Naive B cell (primary cell): Measurements from ENCODE around the gene TUBGCP6. TPM values are rescaled to one million over a fixed set of nuclear protein-coding genes. Genes with fewer than 3 reads are reported as not detected.
A peak's percentile ranks its signal among the peaks of the same experiment; 100 is the strongest.

ENCODE experiments used
- ATAC-seq, 2 donors: fragments of 150-1000 bp; cut with Tn5 transposase; 2 replicates each; pipeline ENCODE4 v1.10.0; 2021; ENCODE audit warnings: low read depth in 2 of 2, mild to moderate bottlenecking in 2 of 2, moderate library complexity in 2 of 2
- DNase-seq: peaks from one replicate; pipeline ENCODE4 v3.0.0; 2022
- H3K27ac Mint-ChIP-seq, 6 donors: one replicate each; pipeline ENCODE4 v1.8.0; 2020 to 2022; ENCODE audit warnings: mild to moderate bottlenecking in 6 of 6, mixed read lengths in 6 of 6, moderate library complexity in 5 of 6, inconsistent platforms in 2 of 6
- H3K27me3 Mint-ChIP-seq, 3 donors: one replicate each; pipeline ENCODE4 v1.8.0; 2021 to 2022; ENCODE audit warnings: mixed read lengths in 3 of 3, mild to moderate bottlenecking in 1 of 3
- H3K36me3 Mint-ChIP-seq, 2 donors: one replicate each; pipeline ENCODE4 v1.8.0; 2020 to 2022; ENCODE audit warnings: mixed read lengths in 2 of 2, inconsistent platforms in 1 of 2, mild to moderate bottlenecking in 1 of 2
- H3K4me1 Mint-ChIP-seq, 3 donors: one replicate each; pipeline ENCODE4 v1.8.0; 2020 to 2022; ENCODE audit warnings: mixed read lengths in 3 of 3, inconsistent platforms in 1 of 3, mild to moderate bottlenecking in 1 of 3, moderate library complexity in 1 of 3
- H3K4me3 Mint-ChIP-seq, 8 donors: one replicate each; pipeline ENCODE4 v1.8.0; 2020 to 2022; ENCODE audit warnings: mild to moderate bottlenecking in 8 of 8, mixed read lengths in 8 of 8, moderate library complexity in 8 of 8, inconsistent platforms in 2 of 8
- H3K9me3 Mint-ChIP-seq, 7 donors: one replicate each; pipeline ENCODE4 v1.8.0; 2020 to 2022; ENCODE audit warnings: mixed read lengths in 7 of 7, mild to moderate bottlenecking in 5 of 7, inconsistent platforms in 2 of 7, moderate library complexity in 1 of 7
- polyA plus RNA-seq, 6 donors: library from polyadenylated mRNA; unstranded; fragments of 300-500 nt; fragmentation: Illumina TruSeq; gene quantifications; one replicate each; pipeline ENCODE4 v1.2.3, GENCODE V29; 2021; ENCODE audit warnings: low read depth in 6 of 6

The TUBGCP6 gene
- polyA plus RNA-seq, 6 donors from 2014 or later, result 11.6 to 23.2 (median 14.2) TPM

DNA sequence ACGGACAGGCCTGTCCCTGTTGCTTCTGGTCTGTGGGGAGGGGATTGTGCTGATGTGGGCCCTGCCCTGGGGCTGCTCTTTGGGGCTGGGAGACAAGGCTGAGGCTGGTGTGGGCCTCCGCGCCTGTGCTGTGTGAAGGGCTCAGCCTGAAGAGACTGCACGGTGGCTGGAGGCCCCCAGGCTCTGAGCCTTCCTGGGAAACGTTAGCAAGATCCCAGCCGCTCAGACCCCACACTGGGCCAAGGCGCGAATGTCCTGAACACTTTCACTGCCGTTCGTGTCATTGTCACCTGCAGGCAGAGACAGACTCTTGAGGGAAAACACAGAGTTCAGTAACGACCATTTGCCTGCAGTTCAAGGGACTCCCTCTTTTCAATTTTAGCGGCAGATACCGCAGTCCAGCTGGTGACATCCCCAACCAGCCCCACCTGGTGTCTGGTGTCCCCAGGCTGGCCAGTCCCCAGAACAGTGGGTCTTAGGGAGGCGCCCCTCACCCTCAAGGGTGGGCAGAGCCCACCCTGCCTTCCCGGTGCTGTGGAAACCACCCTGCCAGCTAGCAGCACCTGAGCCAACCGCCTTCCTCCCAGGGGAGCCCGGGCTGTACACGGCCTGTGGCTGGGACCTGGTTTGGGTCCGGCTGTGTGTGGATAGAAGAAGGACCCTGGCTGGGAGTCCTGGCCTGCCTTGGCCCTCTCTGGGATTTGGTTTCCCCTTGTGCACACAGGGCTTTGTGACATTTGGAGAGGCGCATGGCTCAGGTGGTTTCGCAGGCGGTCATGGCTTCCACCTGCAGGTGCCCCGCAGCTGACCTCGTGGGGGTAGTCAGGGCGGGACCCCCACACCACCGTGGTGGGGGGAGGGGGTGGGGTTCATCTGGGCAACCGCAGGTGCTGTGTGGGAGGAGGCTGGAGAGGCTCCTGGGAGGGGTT lies 68.6 kb downstream of the TUBGCP6 start:
- no peak for DNase-seq
- no peak overlapping the region for H3K4me3 Mint-ChIP-seq
- H3K36me3 Mint-ChIP-seq, result no peaks in the 10 kb centered on the region
- peak; percentile 30 to 44 for ATAC-seq
- peak overlapping the region in 1 of 6 donors; percentile 60 for H3K27ac Mint-ChIP-seq
- no peaks in the 10 kb centered on the region for H3K9me3 Mint-ChIP-seq
- peaks cover 5 to 32% (median 13%) of the 10 kb centered on the region in 3 donors for H3K27me3 Mint-ChIP-seq
- H3K4me1 Mint-ChIP-seq, result peaks cover 20 to 35% (median 33%) of the 10 kb centered on the region in 3 donors

DNA sequence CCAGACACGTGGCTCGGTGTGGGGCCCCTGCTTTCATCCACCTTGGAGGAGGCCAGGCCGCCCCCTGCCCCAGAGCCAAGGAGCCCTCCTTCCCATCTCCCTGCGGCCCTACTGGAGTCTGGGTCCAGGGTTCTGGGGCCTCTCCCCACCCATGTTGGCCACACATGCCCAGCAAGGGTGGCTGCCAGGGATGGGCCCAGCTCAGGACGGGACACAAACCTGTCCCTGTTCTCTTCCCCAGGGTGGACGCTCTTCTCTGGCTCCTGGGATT lies 69.7 kb downstream of the TUBGCP6 start:
- no peak for DNase-seq
- H3K4me3 Mint-ChIP-seq, result no peak overlapping the region
- H3K4me1 Mint-ChIP-seq, result peaks cover 21 to 35% (median 32%) of the 10 kb centered on the region in 3 donors

DNA sequence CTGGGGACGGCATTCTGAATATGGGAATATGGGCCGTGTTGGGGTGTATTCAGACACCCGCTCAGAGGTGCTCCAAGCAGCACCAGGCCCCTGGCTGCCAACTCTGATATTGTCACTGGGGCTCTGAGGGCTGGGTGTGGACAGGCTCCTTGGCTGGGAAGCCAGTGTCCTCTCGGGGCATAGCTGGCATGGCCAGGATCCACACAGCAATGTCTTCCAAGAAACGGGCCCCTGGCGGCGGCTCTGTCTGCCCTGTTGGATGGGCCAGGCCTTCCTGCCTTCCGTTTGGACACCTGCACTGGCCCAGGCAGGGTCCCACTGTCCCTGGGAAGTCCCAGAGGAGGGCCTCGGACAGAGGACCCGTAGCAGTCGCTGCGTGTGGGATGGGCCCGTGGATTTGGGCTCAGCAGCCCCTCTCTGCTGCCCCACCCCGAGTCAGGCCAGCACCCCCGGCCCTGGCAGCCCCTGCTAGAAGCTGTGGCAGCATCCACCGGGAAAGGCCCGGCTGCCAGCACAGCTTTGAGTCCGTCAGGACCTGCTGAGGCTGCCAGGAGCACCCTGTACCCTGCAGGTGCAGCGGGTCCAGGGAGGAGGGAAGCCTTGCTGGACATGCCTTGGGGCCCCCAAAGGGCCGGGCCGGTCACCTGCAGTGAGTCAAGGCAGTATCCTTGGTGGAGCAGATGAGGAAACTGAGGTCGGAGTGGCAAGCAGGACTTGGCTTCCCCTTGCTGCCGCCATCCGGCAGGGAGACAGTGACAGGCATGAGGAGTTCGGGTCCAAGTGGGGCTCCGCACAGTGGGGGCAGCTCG lies 70.2 kb downstream of the TUBGCP6 start:
- Mint-ChIP-seq H3K4me1 (peaks cover 15 to 30% (median 28%) of the 10 kb centered on the region in 3 donors), H3K27me3 (peaks cover under 1 to 33% (median 11%) of the 10 kb centered on the region in 3 donors), H3K4me3 (no peak overlapping the region), H3K9me3 (no peaks in the 10 kb centered on the region), H3K36me3 (no peaks in the 10 kb centered on the region), H3K27ac (peak overlapping the region in 2 of 6 donors; percentile 42 to 52)
- DNase-seq (no peak), ATAC-seq (no peak)

More for the DNA sequence above, 69.7 kb downstream of the TUBGCP6 start:
- no peak for ATAC-seq
- peaks cover 5 to 37% (median 17%) of the 10 kb centered on the region in 3 donors for H3K27me3 Mint-ChIP-seq
- no peaks in the 10 kb centered on the region for H3K9me3 Mint-ChIP-seq
- no peak overlapping the region for H3K27ac Mint-ChIP-seq
- no peaks in the 10 kb centered on the region for H3K36me3 Mint-ChIP-seq

DNA sequence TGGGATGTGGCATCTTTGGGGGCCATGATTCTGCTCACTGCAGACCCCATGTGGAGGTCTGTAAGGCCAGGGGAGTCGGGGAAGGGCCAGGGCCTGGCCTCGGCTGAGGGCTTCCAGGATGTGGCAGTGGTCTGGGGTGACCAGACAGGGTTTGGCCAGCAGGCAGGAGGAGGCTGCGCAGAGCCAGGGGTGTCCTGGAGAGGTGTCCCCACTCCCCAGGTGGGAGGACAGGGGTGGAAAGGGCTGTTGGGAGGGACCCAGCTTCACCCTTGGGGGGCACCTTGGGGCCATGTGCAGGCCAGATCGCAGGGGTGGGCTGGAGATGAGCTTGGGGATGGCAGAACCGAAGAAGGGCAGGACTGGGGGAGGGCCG lies 70.9 kb downstream of the TUBGCP6 start:
- no peaks in the 10 kb centered on the region for H3K36me3 Mint-ChIP-seq
- H3K9me3 Mint-ChIP-seq, result no peaks in the 10 kb centered on the region
- H3K27me3 Mint-ChIP-seq, result peaks cover 3 to 37% (median 15%) of the 10 kb centered on the region in 3 donors
- no peak for ATAC-seq
- peak overlapping the region in 2 of 6 donors; percentile 52 to 54 for H3K27ac Mint-ChIP-seq
- no peak for DNase-seq
- H3K4me1 Mint-ChIP-seq, result peaks cover 18 to 34% (median 31%) of the 10 kb centered on the region in 3 donors
- no peak overlapping the region for H3K4me3 Mint-ChIP-seq

DNA sequence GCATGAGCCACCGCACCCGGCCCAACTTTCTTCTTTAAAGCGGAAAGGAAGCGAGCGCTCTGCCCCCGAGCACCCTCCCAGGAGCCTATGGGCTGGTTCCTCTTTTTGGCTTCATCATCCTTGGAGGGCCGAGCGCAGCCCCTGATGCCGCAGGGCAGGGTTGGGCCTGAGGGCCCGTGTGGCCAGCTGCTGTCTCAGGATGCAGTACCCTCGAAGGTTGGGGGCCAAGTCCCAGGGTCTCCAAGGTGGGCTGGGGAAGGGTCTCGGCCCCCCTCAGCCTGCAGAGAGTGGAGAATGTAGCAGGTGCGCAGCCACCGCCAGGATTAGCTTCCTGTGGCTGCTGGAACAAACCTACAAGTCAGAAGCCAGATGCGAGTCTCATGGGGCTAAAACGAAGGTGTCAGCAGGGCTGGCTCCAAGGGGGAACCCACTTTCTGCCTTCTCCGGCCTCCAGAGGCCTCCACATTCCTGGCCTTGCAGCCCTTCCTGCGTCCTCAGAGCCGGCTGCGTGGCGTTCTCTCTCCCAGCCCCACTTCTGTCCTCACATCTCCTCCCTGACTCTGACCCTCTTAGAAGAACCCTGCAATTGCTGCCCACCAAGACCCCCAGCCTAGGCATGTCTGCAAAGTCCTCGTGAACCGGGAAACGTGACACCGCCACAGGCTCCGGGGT lies 71.4 kb downstream of the TUBGCP6 start:
- Mint-ChIP-seq H3K36me3 (no peaks in the 10 kb centered on the region), H3K4me3 (peak overlapping the region; percentile 32 to 91 (median 61)), H3K27me3 (peaks cover 8 to 42% (median 20%) of the 10 kb centered on the region in 3 donors), H3K27ac (peak overlapping the region in 5 of 6 donors; percentile 54 to 89 (median 81)), H3K4me1 (peaks cover 23 to 39% (median 32%) of the 10 kb centered on the region in 3 donors), H3K9me3 (no peaks in the 10 kb centered on the region)
- ATAC-seq (peak; percentile 73 to 75), DNase-seq (peak; percentile 53)

DNA sequence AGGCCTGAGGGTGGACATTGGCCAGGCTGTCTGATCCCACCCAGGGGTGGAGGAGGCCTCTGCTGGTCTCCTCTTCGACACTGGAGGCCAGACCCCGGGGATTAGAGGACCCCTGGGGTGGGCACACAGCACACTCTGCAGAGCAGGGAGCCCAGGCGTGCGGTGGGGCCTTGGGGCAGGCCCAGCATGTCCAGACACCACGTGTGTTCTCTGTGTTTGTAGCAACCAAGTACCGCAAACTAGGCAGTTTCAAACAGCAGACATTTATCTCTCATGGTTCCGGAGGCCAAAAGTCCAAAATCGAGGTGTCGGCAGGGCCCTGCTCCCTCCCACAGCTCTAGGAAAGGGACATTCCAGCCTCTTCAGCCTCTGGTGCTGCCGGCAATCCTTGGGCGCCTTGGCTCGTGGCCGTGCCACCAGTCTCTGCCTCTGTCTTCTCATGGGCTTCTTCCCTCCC lies 72.8 kb downstream of the TUBGCP6 start:
- ATAC-seq, result no peak
- peaks cover 28 to 39% (median 34%) of the 10 kb centered on the region in 3 donors for H3K4me1 Mint-ChIP-seq
- no peak for DNase-seq

DNA sequence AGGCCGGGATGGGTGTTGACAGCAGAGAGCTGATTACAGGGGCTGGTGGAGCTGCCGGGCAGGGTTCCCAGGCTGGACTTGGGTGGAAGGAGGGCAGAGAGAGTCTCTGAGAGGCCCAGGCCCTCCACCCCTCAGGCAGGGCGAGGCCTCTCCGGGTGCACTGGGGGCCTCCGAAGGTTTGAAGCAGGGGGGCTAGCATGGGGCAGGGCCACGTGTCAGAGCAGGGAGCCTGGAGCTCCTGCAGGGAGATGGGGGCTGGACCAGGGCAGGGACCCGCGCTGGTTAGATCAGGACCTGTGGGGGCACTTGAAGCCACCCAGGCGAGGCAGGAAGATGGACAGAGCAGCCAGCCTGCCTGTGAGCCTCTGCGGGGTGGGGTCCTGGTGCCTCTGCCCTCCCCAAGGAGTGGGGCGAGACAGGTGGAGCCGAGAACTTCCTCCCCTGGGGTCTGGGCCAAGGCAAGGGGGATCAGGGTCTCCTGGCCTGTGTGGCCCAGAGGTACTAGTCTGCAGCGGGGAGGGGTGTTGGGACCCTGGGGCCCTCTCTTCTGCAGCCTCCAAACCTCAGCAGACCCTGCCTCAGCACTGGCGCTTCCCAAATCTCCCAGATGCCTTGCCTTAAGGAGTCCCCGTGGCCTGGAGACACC lies 73.4 kb downstream of the TUBGCP6 start:
- H3K36me3 Mint-ChIP-seq, result no peaks in the 10 kb centered on the region
- DNase-seq (no peak), ATAC-seq (no peak)
- peak overlapping the region in 2 of 6 donors; percentile 47 to 65 for H3K27ac Mint-ChIP-seq
- peak overlapping the region; percentile 27 to 84 (median 70) for H3K4me3 Mint-ChIP-seq
- H3K4me1 Mint-ChIP-seq, result peaks cover 28 to 37% (median 34%) of the 10 kb centered on the region in 3 donors
- peaks cover 13 to 47% (median 31%) of the 10 kb centered on the region in 3 donors for H3K27me3 Mint-ChIP-seq
- no peaks in the 10 kb centered on the region for H3K9me3 Mint-ChIP-seq

More for the DNA sequence above, 72.8 kb downstream of the TUBGCP6 start:
- H3K36me3 Mint-ChIP-seq, result no peaks in the 10 kb centered on the region
- peak overlapping the region in 5 of 6 donors; percentile 11 to 80 (median 54) for H3K27ac Mint-ChIP-seq
- peaks cover 13 to 47% (median 31%) of the 10 kb centered on the region in 3 donors for H3K27me3 Mint-ChIP-seq
- no peaks in the 10 kb centered on the region for H3K9me3 Mint-ChIP-seq
- H3K4me3 Mint-ChIP-seq, result peak overlapping the region in 6 of 8 donors; percentile 20 to 91 (median 47)

DNA sequence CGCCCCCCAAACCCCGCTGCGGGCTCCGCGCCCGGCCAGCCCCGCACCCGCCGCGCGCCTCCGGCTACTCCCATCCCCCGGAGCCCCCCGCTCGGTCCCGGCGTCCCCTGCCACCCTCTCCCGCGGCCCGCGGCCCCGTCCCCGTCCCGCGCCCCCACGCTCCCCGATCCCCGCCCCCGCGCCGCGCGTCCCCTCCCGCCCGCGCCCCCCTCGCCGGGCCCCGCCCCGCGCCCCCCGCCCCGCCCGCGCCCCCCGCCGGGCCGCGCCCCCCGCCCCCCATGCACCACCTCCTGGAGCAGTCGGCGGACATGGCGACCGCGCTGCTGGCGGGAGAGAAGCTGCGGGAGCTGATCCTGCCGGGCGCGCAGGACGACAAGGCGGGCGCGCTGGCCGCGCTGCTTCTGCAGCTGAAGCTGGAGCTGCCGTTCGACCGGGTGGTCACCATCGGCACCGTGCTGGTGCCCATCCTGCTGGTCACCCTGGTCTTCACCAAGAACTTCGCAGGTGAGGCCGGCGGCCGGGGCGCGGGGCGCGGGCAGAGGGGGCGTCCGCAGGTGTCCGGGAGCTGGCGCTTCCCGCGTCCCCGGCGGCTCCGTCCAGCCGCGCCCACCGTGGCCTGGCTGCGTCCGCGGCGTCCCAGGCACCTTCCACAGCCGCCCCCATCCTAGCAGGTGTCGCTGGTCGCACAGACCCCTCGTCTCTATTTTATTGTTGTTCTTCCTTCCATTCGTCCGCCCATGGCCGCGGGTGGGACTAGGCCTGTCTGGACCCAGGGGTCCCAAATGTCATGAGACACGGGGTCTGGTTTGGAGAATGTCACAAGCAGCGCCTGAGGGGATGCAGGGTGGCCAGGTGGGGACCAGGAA lies 74.1 kb downstream of the TUBGCP6 start, which contains the start of gene PANX2:
TSS of gene PANX2 (plus strand) at position 279 of the 866 bp plus-strand sequence. CDS start at position 279, 0 bp downstream.
- peak within 1 kb of the TSS; percentile 16 to 84 (median 70) for H3K4me3 Mint-ChIP-seq
- peak within 1 kb of the TSS in 3 of 6 donors; percentile 47 to 82 (median 65) for H3K27ac Mint-ChIP-seq
- peaks cover 13 to 47% (median 31%) of the 10 kb centered on the region in 3 donors for H3K27me3 Mint-ChIP-seq
- no peaks in the 10 kb centered on the region for H3K36me3 Mint-ChIP-seq
- H3K9me3 Mint-ChIP-seq, result no peaks in the 10 kb centered on the region
- H3K4me1 Mint-ChIP-seq, result peaks cover 28 to 30% (median 30%) of the 10 kb centered on the region in 3 donors
- no peak for ATAC-seq
- DNase-seq, result no peak

DNA sequence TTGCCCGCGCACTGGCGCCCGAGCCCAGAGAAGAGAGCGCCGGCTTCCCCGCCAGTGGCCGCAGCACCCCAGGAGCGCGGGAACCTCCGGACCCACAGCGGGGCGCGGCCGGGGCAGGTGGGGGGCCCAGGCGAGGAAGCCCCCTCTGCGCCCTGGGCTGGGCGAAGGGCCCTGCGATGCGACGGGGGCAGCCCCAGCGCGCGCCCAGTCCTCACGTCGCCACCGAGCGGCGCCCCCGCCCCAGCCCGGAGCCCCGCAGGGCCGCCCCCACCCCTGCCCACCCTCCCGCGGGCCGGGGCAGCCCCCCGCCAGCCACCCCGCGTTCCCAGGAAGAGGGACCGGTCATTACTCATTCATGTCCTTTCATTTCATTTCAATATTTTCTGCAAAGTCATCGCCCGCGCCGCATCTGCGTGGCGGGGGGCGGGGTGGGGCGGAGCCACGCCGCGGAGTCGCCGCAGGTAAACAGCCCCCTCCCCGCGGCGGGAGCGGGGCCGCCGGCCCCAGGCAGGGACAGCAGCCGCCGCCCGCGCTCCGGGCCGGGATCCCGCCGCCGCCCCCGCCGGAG lies 75.0 kb downstream of the TUBGCP6 start:
- no peaks in the 10 kb centered on the region for H3K9me3 Mint-ChIP-seq
- H3K27me3 Mint-ChIP-seq, result peaks cover 18 to 47% (median 31%) of the 10 kb centered on the region in 3 donors
- peaks cover 28 to 30% (median 29%) of the 10 kb centered on the region in 3 donors for H3K4me1 Mint-ChIP-seq
- no peak overlapping the region for H3K27ac Mint-ChIP-seq
- H3K36me3 Mint-ChIP-seq, result no peaks in the 10 kb centered on the region
- DNase-seq (no peak), ATAC-seq (peak; percentile 38 to 43)
- H3K4me3 Mint-ChIP-seq, result peak overlapping the region in 4 of 8 donors; percentile 40 to 79 (median 56)

DNA sequence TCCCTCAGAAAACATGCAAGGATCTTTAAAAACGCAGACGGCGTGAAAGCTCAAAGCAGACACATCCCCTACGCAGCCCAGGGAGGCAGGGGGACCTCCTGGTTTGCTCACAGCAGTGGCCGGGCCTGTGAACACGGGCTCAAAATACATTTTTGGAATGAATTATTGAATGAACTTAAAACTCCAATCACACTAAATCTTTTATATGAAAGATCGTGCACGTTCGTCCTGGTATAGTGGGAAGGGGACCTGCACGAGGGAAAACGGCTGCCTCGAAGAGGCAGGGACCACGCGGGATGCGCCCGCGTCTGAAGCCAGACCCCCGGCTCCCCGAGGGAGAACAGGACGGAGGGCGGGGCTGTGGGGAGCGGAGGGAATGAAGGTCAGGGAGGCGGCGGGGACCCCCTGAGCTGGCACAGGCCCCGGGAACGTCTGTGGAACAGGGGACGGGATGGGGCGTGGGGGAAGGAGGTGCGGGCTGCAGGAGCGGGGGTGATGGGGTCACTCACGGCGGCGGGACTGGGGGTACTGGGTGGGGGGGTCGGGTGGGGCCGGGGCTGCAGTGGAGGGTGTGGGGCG lies 75.6 kb downstream of the TUBGCP6 start:
- Mint-ChIP-seq H3K4me3 (peak overlapping the region; percentile 62 to 86 (median 77)), H3K9me3 (no peaks in the 10 kb centered on the region), H3K4me1 (peaks cover 28 to 29% (median 28%) of the 10 kb centered on the region in 3 donors), H3K36me3 (no peaks in the 10 kb centered on the region), H3K27ac (peak overlapping the region in 3 of 6 donors; percentile 63 to 96 (median 72)), H3K27me3 (peaks cover 18 to 49% (median 31%) of the 10 kb centered on the region in 3 donors)
- ATAC-seq (no peak), DNase-seq (no peak)
